ENCODE results near the gene FCRL1. TPM values are rescaled to one million over a fixed set of nuclear protein-coding genes. Genes with fewer than 3 reads are reported as not detected.

The FCRL1 gene
- total and polyA plus RNA-seq, 2 of the 8 experiments (the other 6 are each of a cell fraction or from before 2014, with no cell fraction given): not detected

DNA sequence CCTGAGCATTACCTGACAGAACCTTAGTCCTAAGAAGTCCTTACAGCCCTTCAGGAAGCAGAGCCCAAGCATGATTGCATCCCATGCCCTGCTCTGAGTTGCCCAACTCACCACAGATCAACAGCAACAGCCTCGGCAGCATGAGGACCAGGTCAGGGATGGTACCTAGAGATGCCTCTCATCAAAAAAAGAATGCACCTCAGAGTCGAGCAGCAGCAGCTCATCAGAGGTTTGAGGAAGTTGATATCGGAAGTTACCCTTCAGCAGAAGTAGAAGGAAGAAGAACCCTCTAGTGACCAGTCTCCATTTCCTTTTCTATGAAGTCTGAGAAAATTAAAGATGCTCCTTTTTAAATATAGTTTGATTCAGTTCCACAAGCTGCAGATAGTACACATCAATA, at the start of gene FCRL1 (continued):
- TF ChIP-seq, protein P1, sequence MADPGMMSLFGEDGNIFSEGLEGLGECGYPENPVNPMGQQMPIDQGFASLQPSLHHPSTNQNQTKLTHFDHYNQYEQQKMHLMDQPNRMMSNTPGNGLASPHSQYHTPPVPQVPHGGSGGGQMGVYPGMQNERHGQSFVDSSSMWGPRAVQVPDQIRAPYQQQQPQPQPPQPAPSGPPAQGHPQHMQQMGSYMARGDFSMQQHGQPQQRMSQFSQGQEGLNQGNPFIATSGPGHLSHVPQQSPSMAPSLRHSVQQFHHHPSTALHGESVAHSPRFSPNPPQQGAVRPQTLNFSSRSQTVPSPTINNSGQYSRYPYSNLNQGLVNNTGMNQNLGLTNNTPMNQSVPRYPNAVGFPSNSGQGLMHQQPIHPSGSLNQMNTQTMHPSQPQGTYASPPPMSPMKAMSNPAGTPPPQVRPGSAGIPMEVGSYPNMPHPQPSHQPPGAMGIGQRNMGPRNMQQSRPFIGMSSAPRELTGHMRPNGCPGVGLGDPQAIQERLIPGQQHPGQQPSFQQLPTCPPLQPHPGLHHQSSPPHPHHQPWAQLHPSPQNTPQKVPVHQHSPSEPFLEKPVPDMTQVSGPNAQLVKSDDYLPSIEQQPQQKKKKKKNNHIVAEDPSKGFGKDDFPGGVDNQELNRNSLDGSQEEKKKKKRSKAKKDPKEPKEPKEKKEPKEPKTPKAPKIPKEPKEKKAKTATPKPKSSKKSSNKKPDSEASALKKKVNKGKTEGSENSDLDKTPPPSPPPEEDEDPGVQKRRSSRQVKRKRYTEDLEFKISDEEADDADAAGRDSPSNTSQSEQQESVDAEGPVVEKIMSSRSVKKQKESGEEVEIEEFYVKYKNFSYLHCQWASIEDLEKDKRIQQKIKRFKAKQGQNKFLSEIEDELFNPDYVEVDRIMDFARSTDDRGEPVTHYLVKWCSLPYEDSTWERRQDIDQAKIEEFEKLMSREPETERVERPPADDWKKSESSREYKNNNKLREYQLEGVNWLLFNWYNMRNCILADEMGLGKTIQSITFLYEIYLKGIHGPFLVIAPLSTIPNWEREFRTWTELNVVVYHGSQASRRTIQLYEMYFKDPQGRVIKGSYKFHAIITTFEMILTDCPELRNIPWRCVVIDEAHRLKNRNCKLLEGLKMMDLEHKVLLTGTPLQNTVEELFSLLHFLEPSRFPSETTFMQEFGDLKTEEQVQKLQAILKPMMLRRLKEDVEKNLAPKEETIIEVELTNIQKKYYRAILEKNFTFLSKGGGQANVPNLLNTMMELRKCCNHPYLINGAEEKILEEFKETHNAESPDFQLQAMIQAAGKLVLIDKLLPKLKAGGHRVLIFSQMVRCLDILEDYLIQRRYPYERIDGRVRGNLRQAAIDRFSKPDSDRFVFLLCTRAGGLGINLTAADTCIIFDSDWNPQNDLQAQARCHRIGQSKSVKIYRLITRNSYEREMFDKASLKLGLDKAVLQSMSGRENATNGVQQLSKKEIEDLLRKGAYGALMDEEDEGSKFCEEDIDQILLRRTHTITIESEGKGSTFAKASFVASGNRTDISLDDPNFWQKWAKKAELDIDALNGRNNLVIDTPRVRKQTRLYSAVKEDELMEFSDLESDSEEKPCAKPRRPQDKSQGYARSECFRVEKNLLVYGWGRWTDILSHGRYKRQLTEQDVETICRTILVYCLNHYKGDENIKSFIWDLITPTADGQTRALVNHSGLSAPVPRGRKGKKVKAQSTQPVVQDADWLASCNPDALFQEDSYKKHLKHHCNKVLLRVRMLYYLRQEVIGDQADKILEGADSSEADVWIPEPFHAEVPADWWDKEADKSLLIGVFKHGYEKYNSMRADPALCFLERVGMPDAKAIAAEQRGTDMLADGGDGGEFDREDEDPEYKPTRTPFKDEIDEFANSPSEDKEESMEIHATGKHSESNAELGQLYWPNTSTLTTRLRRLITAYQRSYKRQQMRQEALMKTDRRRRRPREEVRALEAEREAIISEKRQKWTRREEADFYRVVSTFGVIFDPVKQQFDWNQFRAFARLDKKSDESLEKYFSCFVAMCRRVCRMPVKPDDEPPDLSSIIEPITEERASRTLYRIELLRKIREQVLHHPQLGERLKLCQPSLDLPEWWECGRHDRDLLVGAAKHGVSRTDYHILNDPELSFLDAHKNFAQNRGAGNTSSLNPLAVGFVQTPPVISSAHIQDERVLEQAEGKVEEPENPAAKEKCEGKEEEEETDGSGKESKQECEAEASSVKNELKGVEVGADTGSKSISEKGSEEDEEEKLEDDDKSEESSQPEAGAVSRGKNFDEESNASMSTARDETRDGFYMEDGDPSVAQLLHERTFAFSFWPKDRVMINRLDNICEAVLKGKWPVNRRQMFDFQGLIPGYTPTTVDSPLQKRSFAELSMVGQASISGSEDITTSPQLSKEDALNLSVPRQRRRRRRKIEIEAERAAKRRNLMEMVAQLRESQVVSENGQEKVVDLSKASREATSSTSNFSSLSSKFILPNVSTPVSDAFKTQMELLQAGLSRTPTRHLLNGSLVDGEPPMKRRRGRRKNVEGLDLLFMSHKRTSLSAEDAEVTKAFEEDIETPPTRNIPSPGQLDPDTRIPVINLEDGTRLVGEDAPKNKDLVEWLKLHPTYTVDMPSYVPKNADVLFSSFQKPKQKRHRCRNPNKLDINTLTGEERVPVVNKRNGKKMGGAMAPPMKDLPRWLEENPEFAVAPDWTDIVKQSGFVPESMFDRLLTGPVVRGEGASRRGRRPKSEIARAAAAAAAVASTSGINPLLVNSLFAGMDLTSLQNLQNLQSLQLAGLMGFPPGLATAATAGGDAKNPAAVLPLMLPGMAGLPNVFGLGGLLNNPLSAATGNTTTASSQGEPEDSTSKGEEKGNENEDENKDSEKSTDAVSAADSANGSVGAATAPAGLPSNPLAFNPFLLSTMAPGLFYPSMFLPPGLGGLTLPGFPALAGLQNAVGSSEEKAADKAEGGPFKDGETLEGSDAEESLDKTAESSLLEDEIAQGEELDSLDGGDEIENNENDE (IDR thresholded peaks at IDR 0.05; ENCODE audit: insufficient replicate concordance, low read length): no peak
- TF ChIP-seq POLR2AphosphoS5 (IDR thresholded peaks at IDR 0.05; ENCODE audit: low read depth, low read length) (no peak), TBP (IDR thresholded peaks at IDR 0.05; ENCODE audit: low read depth, low read length) (no peak), YY1 (IDR thresholded peaks at IDR 0.05; ENCODE audit: low read depth, low read length) (no peak), RBBP5 (IDR thresholded peaks at IDR 0.05; ENCODE audit: borderline replicate concordance, low read depth, low read length) (no peak), NANOG (IDR thresholded peaks at IDR 0.05; ENCODE audit: insufficient read depth, low read depth, low read length, poor library complexity, severe bottlenecking) (no peak), SIX5 (IDR thresholded peaks at IDR 0.05; ENCODE audit: low read depth, low read length) (no peak), SIN3A (conservative IDR thresholded peaks at IDR 0.05 in 1 of 2, IDR thresholded peaks at IDR 0.05 in 1 of 2; ENCODE audit: low read depth in 1 of 2, low read length in 2 of 2) (no peak)
- TF ChIP-seq, protein P2, sequence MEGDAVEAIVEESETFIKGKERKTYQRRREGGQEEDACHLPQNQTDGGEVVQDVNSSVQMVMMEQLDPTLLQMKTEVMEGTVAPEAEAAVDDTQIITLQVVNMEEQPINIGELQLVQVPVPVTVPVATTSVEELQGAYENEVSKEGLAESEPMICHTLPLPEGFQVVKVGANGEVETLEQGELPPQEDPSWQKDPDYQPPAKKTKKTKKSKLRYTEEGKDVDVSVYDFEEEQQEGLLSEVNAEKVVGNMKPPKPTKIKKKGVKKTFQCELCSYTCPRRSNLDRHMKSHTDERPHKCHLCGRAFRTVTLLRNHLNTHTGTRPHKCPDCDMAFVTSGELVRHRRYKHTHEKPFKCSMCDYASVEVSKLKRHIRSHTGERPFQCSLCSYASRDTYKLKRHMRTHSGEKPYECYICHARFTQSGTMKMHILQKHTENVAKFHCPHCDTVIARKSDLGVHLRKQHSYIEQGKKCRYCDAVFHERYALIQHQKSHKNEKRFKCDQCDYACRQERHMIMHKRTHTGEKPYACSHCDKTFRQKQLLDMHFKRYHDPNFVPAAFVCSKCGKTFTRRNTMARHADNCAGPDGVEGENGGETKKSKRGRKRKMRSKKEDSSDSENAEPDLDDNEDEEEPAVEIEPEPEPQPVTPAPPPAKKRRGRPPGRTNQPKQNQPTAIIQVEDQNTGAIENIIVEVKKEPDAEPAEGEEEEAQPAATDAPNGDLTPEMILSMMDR (IDR thresholded peaks at IDR 0.05; ENCODE audit: control extremely low read depth in 1 of 3, insufficient read depth in 1 of 3, low read depth in 1 of 3, low read length in 3 of 3): no peak

All from H1 (cell line).